Endothelial cell of umbilical vein (primary cell): ENCODE measurements around the gene PYHIN1. TPM values are rescaled to one million over a fixed set of nuclear protein-coding genes. Genes with fewer than 3 reads are reported as not detected.

Experiments
- BruUV-seq: library from RNA; stranded (reverse); fragments of 400-500 nt; replicated peaks from 2 replicates; lab custom pipeline; 2021; lab: Mats Ljungman, UMichigan
- CTCF ChIA-PET: fragments of 300-600, 350-600 bp; sonication (Branson Sonifier 250); formaldehyde crosslinking; loops from one replicate; lab custom pipeline; 2021; ENCODE audit warnings: antibody characterized with exemption, inconsistent platforms; lab: Charles Lee
- POLR2A ChIA-PET: fragments of 300-600, 350-600 bp; sonication (Branson Sonifier 250); formaldehyde crosslinking; loops from one replicate; lab custom pipeline; 2021; ENCODE audit warnings: antibody characterized with exemption, inconsistent platforms; lab: Charles Lee
- DNase-seq: peaks from one replicate; pipeline ENCODE4 v3.0.0-alpha.2; 2011; ENCODE audit warnings: low read depth, low spot score
- FAIRE-seq: peaks from 2 replicates; lab custom pipeline; 2011; peaks lifted over from hg19 to GRCh38; lab: Jason Lieb, UNC
- H2AFZ ChIP-seq: 2 replicates; pipeline ENCODE4 v1.6.0; 2012; ENCODE audit warnings: low read depth, low read length, control low read depth, inconsistent platforms
- H3K27ac ChIP-seq: 2 replicates; pipeline ENCODE4 v1.5.1; 2011; ENCODE audit warnings: low read depth, mild to moderate bottlenecking, control low read depth, low read length, moderate library complexity; ENCODE audit not compliant: insufficient read depth
- H3K27me3 ChIP-seq, 2 experiments: 2 replicates each; pipeline versions ENCODE4 v1.6.0 to v1.6.1; 2011; ENCODE audit warnings: low read length in 2 of 2, mixed read lengths in 1 of 2; ENCODE audit not compliant: control insufficient read depth in 2 of 2, insufficient read depth in 2 of 2
- H3K36me3 ChIP-seq, 2 experiments: 2 replicates in 1 of 2; 3 replicates in 1 of 2; pipeline ENCODE4 v1.5.1; 2011; ENCODE audit warnings: low read length in 2 of 2, mild to moderate bottlenecking in 1 of 2, moderate library complexity in 1 of 2; ENCODE audit not compliant: control insufficient read depth in 2 of 2, insufficient read depth in 2 of 2; ENCODE audit errors: extremely low read depth in 1 of 2
- H3K4me1 ChIP-seq: 3 replicates; pipeline ENCODE4 v1.5.1; 2011; ENCODE audit warnings: mild to moderate bottlenecking, low read length; ENCODE audit not compliant: control insufficient read depth, insufficient read depth; ENCODE audit errors: extremely low read depth
- H3K4me2 ChIP-seq: 2 replicates; pipeline ENCODE4 v1.6.1; 2011; ENCODE audit warnings: low read length, control low read depth, mixed read lengths; ENCODE audit not compliant: insufficient read depth
- H3K4me3 ChIP-seq, 3 experiments: fragments of 200-600 bp in 1 of 3; sonication (generic), shearing (Covaris generic) in 1 of 3; replicated peaks in 1 of 3; 2 replicates each; pipeline ENCODE4 v1.5.1; 2011 to 2016; ENCODE audit warnings: control low read depth in 3 of 3, low read length in 3 of 3, mild to moderate bottlenecking in 2 of 3, inconsistent platforms in 1 of 3, low read depth in 1 of 3, moderate library complexity in 1 of 3; ENCODE audit not compliant: insufficient read depth in 1 of 3
- H3K79me2 ChIP-seq: 2 replicates; pipeline ENCODE4 v1.6.0; 2012; ENCODE audit warnings: low read length, inconsistent platforms; ENCODE audit not compliant: control insufficient read depth, insufficient read depth
- H3K9ac ChIP-seq: replicated peaks from 2 replicates; pipeline ENCODE3; 2011; ENCODE audit warnings: low read length, control low read depth; ENCODE audit not compliant: insufficient read depth; ENCODE audit errors: extremely low read depth
- H3K9me1 ChIP-seq: replicated peaks from 3 replicates; pipeline ENCODE4 v1.6.0; 2011; ENCODE audit warnings: mild to moderate bottlenecking, low read length; ENCODE audit not compliant: control insufficient read depth, insufficient read depth; ENCODE audit errors: extremely low read depth
- H3K9me3 ChIP-seq: replicated peaks from 2 replicates; pipeline ENCODE4 v1.5.1; 2012; ENCODE audit warnings: low read length, inconsistent platforms; ENCODE audit not compliant: control insufficient read depth, insufficient read depth
- H4K20me1 ChIP-seq: replicated peaks from 2 replicates; pipeline ENCODE3; 2011; ENCODE audit warnings: mild to moderate bottlenecking, low read length; ENCODE audit not compliant: control insufficient read depth, insufficient read depth; ENCODE audit errors: extremely low read depth
- EZH2 ChIP-seq: IDR thresholded peaks from 2 replicates; pipeline ENCODE4 v1.6.1; 2012; ENCODE audit warnings: borderline replicate concordance, low read depth, mild to moderate bottlenecking, moderate library complexity, low read length, inconsistent platforms; ENCODE audit not compliant: severe bottlenecking
- FOS ChIP-seq: IDR thresholded peaks from 2 replicates; pipeline ENCODE4 v1.6.1; 2011; ENCODE audit warnings: mild to moderate bottlenecking, low read length, moderate library complexity, borderline replicate concordance; ENCODE audit not compliant: insufficient read depth
- GATA2 ChIP-seq: IDR thresholded peaks from 2 replicates; pipeline ENCODE4 v1.7.0; 2011; ENCODE audit warnings: low read depth, mild to moderate bottlenecking, moderate library complexity, mixed read lengths, low read length; ENCODE audit not compliant: insufficient read length, insufficient read depth
- JUN ChIP-seq: IDR thresholded peaks from 2 replicates; pipeline ENCODE4 v1.6.1; 2011; ENCODE audit warnings: borderline replicate concordance, low read depth; ENCODE audit not compliant: insufficient read length, insufficient read depth
- MYC ChIP-seq: IDR thresholded peaks from one replicate; pipeline ENCODE4 v1.6.1; 2011; ENCODE audit warnings: mild to moderate bottlenecking, low read depth, low read length
- POLR2A ChIP-seq: IDR thresholded peaks from 2 replicates; pipeline ENCODE4 v1.6.1; 2012; ENCODE audit warnings: low read depth, mild to moderate bottlenecking, control low read depth, low read length
- POLR2AphosphoS5 ChIP-seq: IDR thresholded peaks from 2 replicates; pipeline ENCODE4 v1.6.1; 2012; ENCODE audit warnings: low read depth, mild to moderate bottlenecking, control low read depth, low read length, moderate library complexity; ENCODE audit not compliant: insufficient read depth
- dilution Hi-C: fragments of 300-500 bp; cut with MboI; formaldehyde crosslinking; loops from one replicate; pipeline ENCODE4 v1.15.0; 2019; ENCODE audit warnings: low sequenced_read_pairs; ENCODE audit not compliant: extremely low pct_ligation_motif_present
- intact Hi-C: fragments of 100-400 bp; cut with micrococcal nuclease; formaldehyde crosslinking; loops from one replicate; pipeline ENCODE4 v1.10.0; 2022
- polyA plus RNA-seq, 4 experiments: library from polyadenylated mRNA; depleted of rRNA in 3 of 4; stranded (reverse) in 3 of 4; unstranded in 1 of 4; fragments of >200 nt; gene quantifications; 2 replicates each; pipeline versions ENCODE4 v1.2.1 to v1.2.3, GENCODE V29; 2011 to 2012; ENCODE audit warnings: missing spikeins in 1 of 4
- total RNA-seq: library from RNA; stranded (reverse); gene quantifications from 2 replicates; pipeline ENCODE4 v1.2.3, GENCODE V29; 2021
- TF ChIP-seq, protein P1 (sequence below): IDR thresholded peaks from 2 replicates; pipeline ENCODE4 v1.6.1; 2011; ENCODE audit not compliant: insufficient read depth, insufficient read length
- TF ChIP-seq, protein P2 (sequence below), 2 donors: IDR thresholded peaks; 1 replicate in 1 of 2; 2 replicates in 1 of 2; pipeline ENCODE4 v1.5.1; 2011; ENCODE audit warnings: low read length in 2 of 2, mild to moderate bottlenecking in 2 of 2, moderate library complexity in 2 of 2, control low read depth in 1 of 2, inconsistent platforms in 1 of 2, low read depth in 1 of 2; ENCODE audit not compliant: insufficient read depth in 1 of 2; ENCODE audit errors: extremely low read depth in 1 of 2

PYHIN1 gene
- total and polyA plus RNA-seq, 2 donors (not counting 3 experiments of a cell fraction or from before 2014, with no cell fraction given): not detected

GRCh38 chr1:158962983-158963382 lies 31.6 kb downstream of the PYHIN1 start:
- Histone ChIP-seq H3K4me3 (no peak overlapping the region), H3K27me3 (no peaks in the 10 kb centered on the region), H3K36me3 (no peaks in the 10 kb centered on the region), H3K9ac (no peak overlapping the region), H3K9me3 (no peaks in the 10 kb centered on the region), H3K79me2 (no peaks in the 10 kb centered on the region), H4K20me1 (no peaks in the 10 kb centered on the region), H3K4me1 (no peaks in the 10 kb centered on the region), H3K4me2 (no peak overlapping the region), H3K27ac (no peak overlapping the region), H3K9me1 (no peaks in the 10 kb centered on the region), H2AFZ (no peak overlapping the region)
- POLR2A ChIA-PET: no interaction called here
- intact Hi-C loops: no loop called here
- DNase-seq (no peak), FAIRE-seq (no peak)
- TF ChIP-seq POLR2AphosphoS5 (no peak), GATA2 (no peak), FOS (no peak)
- dilution Hi-C loops: no loop called here
- CTCF ChIA-PET: no interaction called here
- no TSS peak for BruUV-seq

- no peak overlapping the region for H2AFZ ChIP-seq
- no peaks in the 10 kb centered on the region for H3K79me2 ChIP-seq
- no peak overlapping the region for H3K27ac ChIP-seq
- FAIRE-seq (no peak), DNase-seq (no peak)
- H3K27me3 ChIP-seq: no peaks in the 10 kb centered on the region
- no peak for TF ChIP-seq GATA2
- no peak for TF ChIP-seq POLR2A
- TF ChIP-seq, protein P1, sequence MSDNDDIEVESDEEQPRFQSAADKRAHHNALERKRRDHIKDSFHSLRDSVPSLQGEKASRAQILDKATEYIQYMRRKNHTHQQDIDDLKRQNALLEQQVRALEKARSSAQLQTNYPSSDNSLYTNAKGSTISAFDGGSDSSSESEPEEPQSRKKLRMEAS: no peak
- TF ChIP-seq JUN: no peak
- no peak for TF ChIP-seq MYC
- TF ChIP-seq FOS: no peak
- TF ChIP-seq POLR2AphosphoS5: no peak
- TF ChIP-seq, protein P2, sequence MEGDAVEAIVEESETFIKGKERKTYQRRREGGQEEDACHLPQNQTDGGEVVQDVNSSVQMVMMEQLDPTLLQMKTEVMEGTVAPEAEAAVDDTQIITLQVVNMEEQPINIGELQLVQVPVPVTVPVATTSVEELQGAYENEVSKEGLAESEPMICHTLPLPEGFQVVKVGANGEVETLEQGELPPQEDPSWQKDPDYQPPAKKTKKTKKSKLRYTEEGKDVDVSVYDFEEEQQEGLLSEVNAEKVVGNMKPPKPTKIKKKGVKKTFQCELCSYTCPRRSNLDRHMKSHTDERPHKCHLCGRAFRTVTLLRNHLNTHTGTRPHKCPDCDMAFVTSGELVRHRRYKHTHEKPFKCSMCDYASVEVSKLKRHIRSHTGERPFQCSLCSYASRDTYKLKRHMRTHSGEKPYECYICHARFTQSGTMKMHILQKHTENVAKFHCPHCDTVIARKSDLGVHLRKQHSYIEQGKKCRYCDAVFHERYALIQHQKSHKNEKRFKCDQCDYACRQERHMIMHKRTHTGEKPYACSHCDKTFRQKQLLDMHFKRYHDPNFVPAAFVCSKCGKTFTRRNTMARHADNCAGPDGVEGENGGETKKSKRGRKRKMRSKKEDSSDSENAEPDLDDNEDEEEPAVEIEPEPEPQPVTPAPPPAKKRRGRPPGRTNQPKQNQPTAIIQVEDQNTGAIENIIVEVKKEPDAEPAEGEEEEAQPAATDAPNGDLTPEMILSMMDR (IDR thresholded peaks at IDR 0.05; ENCODE audit: extremely low read depth in 1 of 2, insufficient read depth in 1 of 2, low read depth in 1 of 2, low read length in 2 of 2): no peak
- no peak for TF ChIP-seq EZH2
- no peaks in the 10 kb centered on the region for H3K36me3 ChIP-seq
- H3K4me1 ChIP-seq: no peaks in the 10 kb centered on the region
- H3K9ac ChIP-seq: no peak overlapping the region
- dilution Hi-C loops (no loop called here), intact Hi-C loops (no loop called here)
- ChIA-PET CTCF (no interaction called here), POLR2A (no interaction called here)
- H3K4me3 ChIP-seq: no peak overlapping the region
- no peaks in the 10 kb centered on the region for H4K20me1 ChIP-seq
- no peaks in the 10 kb centered on the region for H3K9me1 ChIP-seq
- no peaks in the 10 kb centered on the region for H3K9me3 ChIP-seq
- no peak overlapping the region for H3K4me2 ChIP-seq
- BruUV-seq: no TSS peak
Measured at GRCh38 chr1:158969166-158969565, 37.8 kb downstream of the PYHIN1 start.
